Erythroblast (primary cell): Measurements from ENCODE around the gene SPC25.
A peak's percentile ranks its signal among the peaks of the same experiment; 100 is the strongest.
"Not testable (repeated sequence)": the region's sequence is repeated elsewhere in the genome, so short reads cannot be mapped to it uniquely, and the experiment has no call there.

ENCODE experiments used
- DNase-seq, 2 experiments: peaks; one replicate each; lab custom pipeline; 2025; lab: John Stamatoyannopoulos, UW
- GATA1 ChIP-seq: IDR thresholded peaks from 2 replicates; pipeline ENCODE4 v1.6.1; 2011; ENCODE audit warnings: low read depth, mild to moderate bottlenecking, control low read depth, low read length, moderate library complexity
- POLR2A ChIP-seq: IDR thresholded peaks from 2 replicates; pipeline ENCODE4 v1.6.1; 2011; ENCODE audit warnings: mild to moderate bottlenecking, low read length

Gene SPC25

GRCh38 chr2:168890006-168890782, at the start of gene SPC25:
Gene SPC25, minus strand, starts transcription at chr2:168890430. Its CDS starts 911 bp downstream, at chr2:168889519.
- peak; percentile 97 for DNase-seq
- TF ChIP-seq GATA1 (no peak), POLR2A (peak; percentile 80)

- DNase-seq: no peak
- TF ChIP-seq GATA1 (no peak), POLR2A (no peak)
Observed at GRCh38 chr2:168939918-168940317, 49.7 kb upstream of the SPC25 start.

DNA sequence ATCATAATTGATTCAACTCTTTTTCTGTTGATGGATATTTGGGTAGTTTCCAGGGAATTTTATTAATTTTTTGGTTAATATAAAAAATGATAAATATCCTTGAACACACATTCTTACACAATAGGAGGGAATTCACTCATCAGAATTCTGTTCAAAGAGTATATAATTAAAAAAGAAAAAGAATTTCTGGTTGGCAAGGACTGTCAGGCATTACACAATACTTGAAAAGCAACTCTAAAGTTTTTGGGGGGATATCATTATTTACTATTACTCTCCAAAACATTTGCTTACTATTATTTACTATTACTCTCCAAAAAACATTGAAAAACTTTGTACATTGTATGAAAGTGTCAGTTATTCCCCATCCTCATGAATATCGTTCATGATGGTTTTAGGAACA, 48.8 kb upstream of the SPC25 start:
- TF ChIP-seq GATA1 (no peak), POLR2A (no peak)

GRCh38 chr2:168935810-168936581, 45.8 kb upstream of the SPC25 start:
- peak; percentile 55 to 83 for DNase-seq
- TF ChIP-seq POLR2A (no peak), GATA1 (no peak)

More for the DNA sequence above, 48.8 kb upstream of the SPC25 start:
- no peak for DNase-seq

- no peak for DNase-seq
- TF ChIP-seq POLR2A (no peak), GATA1 (no peak)
Observed at GRCh38 chr2:168934826-168935225, 44.6 kb upstream of the SPC25 start.

- DNase-seq: not testable (repeated sequence)
Observed at GRCh38 chr2:168932174-168932573, 41.9 kb upstream of the SPC25 start.

- no peak for DNase-seq
- TF ChIP-seq POLR2A (no peak), GATA1 (no peak)
Observed at GRCh38 chr2:168930242-168930641, 40.0 kb upstream of the SPC25 start.

- DNase-seq: no peak
- TF ChIP-seq POLR2A (no peak), GATA1 (no peak)
Observed at GRCh38 chr2:168929031-168929430, 38.8 kb upstream of the SPC25 start.

DNA sequence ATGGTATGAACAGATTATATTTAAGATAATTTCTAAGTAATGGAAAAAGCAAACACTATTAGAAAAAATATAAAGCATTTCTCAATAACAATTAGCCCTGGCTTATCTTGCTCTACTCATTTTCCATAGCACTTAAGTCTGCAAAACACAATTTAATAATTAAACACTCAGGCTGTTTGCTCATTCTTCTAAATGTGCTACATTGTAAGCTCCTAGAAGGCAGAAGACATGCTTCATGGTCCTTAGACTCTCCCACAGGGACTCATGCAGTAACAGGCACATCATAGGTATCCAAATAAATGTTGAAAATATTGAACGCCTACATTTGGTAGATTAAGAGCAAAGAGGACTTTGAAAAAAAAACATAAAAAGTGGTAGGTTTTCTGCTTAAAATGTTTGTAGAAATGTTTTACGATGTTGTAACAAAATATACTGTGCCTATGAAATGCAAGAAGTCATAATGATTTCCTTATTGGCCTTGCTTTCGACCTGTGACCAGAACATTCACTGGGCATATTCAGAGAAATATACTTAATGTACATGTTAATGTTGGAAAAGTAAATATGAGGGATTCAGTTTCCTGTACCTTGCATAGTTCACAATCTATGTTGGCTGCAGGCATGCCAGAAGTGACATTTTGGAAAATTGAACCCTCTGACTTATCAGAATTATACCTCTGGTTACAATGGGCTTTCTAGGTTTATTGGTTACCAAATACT, 38.0 kb upstream of the SPC25 start:
- no peak for DNase-seq
- TF ChIP-seq GATA1: no peak
- TF ChIP-seq POLR2A: no peak

GRCh38 chr2:168926621-168927386, 36.6 kb upstream of the SPC25 start:
- no peak for DNase-seq
- TF ChIP-seq POLR2A (no peak), GATA1 (no peak)

GRCh38 chr2:168920504-168921157, 30.4 kb upstream of the SPC25 start:
- DNase-seq: peak; percentile 65 to 77
- TF ChIP-seq POLR2A: no peak
- TF ChIP-seq GATA1: no peak

DNA sequence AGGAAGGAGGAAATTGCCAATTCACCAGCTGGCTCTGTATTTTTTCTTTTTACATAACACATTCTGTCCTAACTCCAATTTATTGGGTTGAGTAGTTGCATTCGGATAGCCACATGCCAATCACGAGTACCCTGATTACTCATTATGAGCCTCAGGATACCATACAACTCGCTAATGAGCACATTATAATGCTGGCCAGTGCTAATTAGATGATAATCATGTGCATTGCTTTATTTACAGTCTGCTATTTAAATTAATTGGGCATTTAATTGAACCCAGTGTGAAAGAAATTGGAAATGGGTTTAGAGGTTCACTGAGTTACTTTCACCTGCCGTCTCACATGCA, 26.1 kb upstream of the SPC25 start:
- no peak for TF ChIP-seq POLR2A
- TF ChIP-seq GATA1: no peak
- no peak for DNase-seq

DNA sequence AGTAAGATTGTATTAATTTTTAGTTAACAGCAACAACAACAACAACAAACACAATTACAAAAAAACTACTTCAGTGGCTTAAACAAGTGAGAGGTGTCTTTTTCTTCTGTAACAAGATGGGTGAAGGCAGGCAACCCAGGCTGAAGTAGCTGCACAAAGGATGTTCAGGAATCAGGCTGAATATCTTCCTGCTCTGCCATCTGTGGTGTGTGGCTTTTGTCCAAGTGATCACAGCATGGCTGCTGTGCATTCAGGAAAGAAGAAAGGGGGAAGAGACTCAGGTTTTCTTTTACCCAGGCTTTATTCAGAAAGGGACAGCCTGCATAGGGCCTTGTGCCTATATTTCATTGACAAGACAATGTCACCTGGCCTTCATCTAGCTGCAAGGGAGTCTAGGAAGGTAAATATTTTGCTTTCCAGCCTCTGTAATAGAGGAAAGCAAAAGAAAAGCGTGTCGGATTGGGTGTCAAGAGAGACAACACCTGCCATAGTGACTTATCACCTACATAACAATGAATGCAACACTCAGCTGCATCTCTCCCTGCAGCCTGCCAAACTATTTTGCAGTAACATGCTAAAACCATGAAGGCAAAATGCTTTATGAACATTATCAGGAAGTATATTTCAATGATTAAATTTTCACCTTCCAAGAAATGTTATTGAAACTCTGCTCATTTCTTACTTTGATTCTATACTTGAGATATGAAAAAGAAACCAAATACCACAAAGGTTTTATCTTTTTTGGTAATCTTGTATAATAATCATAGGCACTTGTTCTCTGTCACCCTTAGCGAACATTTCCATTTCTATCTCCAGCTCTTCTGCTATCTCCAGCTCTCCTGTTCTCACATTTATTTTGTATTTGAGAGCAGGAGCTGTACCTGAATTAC, 25.5 kb upstream of the SPC25 start:
- TF ChIP-seq GATA1: no peak
- no peak for TF ChIP-seq POLR2A
- no peak for DNase-seq
